Measurements from ENCODE around the gene WBP11. TPM values are rescaled to one million over a fixed set of nuclear protein-coding genes. Genes with fewer than 3 reads are reported as not detected.

The WBP11 gene
- total RNA-seq, 1 donor from 2014 or later = 49.3 TPM

GRCh38 chr12:14846042-14846587, 42.8 kb upstream of the WBP11 start:
- H3K4me1 ChIP-seq = peaks cover 39% of the 10 kb centered on the region
- peak; percentile 75 for ATAC-seq
- peak overlapping the region; percentile 48 for H3K27ac ChIP-seq
- no peak for TF ChIP-seq CTCF (IDR thresholded peaks at IDR 0.05)
- H3K9me3 ChIP-seq = no peaks in the 10 kb centered on the region
- DNase-seq = no peak
- H3K36me3 ChIP-seq = no peaks in the 10 kb centered on the region
- H3K4me3 ChIP-seq = no peak overlapping the region
- H3K27me3 ChIP-seq = no peaks in the 10 kb centered on the region
- intact Hi-C loops (cut with DNase I) = loop anchor here (5.0 kb wide), 1 partner anchor 151 kb away; no protein-coding TSS in a partner anchor

GRCh38 chr12:14845350-14845750, 42.1 kb upstream of the WBP11 start:
- intact Hi-C loops (cut with DNase I) = loop anchor here (5.0 kb wide), 1 partner anchor 152 kb away; no protein-coding TSS in a partner anchor
- H3K4me1 ChIP-seq = peaks cover 40% of the 10 kb centered on the region
- no peaks in the 10 kb centered on the region for H3K9me3 ChIP-seq
- DNase-seq (no peak), ATAC-seq (peak; percentile 82)
- peak overlapping the region; percentile 39 for H3K27ac ChIP-seq
- TF ChIP-seq CTCF (IDR thresholded peaks at IDR 0.05) = peak; percentile 77
- no peak overlapping the region for H3K4me3 ChIP-seq
- no peaks in the 10 kb centered on the region for H3K36me3 ChIP-seq
- H3K27me3 ChIP-seq = no peaks in the 10 kb centered on the region

- H3K27ac ChIP-seq = no peak overlapping the region
- intact Hi-C loops (cut with DNase I) = no loop called here
- peaks cover 40% of the 10 kb centered on the region for H3K4me1 ChIP-seq
- no peak overlapping the region for H3K4me3 ChIP-seq
- no peaks in the 10 kb centered on the region for H3K36me3 ChIP-seq
- no peak for ATAC-seq
- no peaks in the 10 kb centered on the region for H3K9me3 ChIP-seq
- DNase-seq = no peak
- TF ChIP-seq CTCF (IDR thresholded peaks at IDR 0.05) = no peak
- H3K27me3 ChIP-seq = no peaks in the 10 kb centered on the region
Measured at GRCh38 chr12:14844401-14844800, 41.1 kb upstream of the WBP11 start.

GRCh38 chr12:14843425-14843887, 40.2 kb upstream of the WBP11 start, which contains the start of gene ART4:
TSS of gene ART4 (minus strand) at chr12:14843526. CDS start at chr12:14843113, 413 bp downstream.
- H3K9me3 ChIP-seq = no peaks in the 10 kb centered on the region
- peak; percentile 31 for ATAC-seq
- peak within 1 kb of the TSS; percentile 25 for H3K4me3 ChIP-seq
- H3K27ac ChIP-seq = peak within 1 kb of the TSS; percentile 60
- no peaks in the 10 kb centered on the region for H3K36me3 ChIP-seq
- no peaks in the 10 kb centered on the region for H3K27me3 ChIP-seq
- intact Hi-C loops (cut with DNase I) = no loop called here
- DNase-seq = no peak
- peaks cover 40% of the 10 kb centered on the region for H3K4me1 ChIP-seq
- TF ChIP-seq CTCF (IDR thresholded peaks at IDR 0.05) = no peak

- Histone ChIP-seq H3K4me1 (peaks cover 37% of the 10 kb centered on the region), H3K9me3 (no peaks in the 10 kb centered on the region), H3K36me3 (no peaks in the 10 kb centered on the region), H3K27me3 (no peaks in the 10 kb centered on the region), H3K4me3 (peak overlapping the region; percentile 25), H3K27ac (peak overlapping the region; percentile 55)
- DNase-seq (no peak), ATAC-seq (no peak)
- intact Hi-C loops (cut with DNase I) = no loop called here
- TF ChIP-seq CTCF (IDR thresholded peaks at IDR 0.05) = no peak
Measured at GRCh38 chr12:14842315-14842714, 39.0 kb upstream of the WBP11 start.

Measured in upper lobe of right lung (tissue), 1 donor.